Measurements from ENCODE around the gene DCST1. TPM values are rescaled to one million over a fixed set of nuclear protein-coding genes. Genes with fewer than 3 reads are reported as not detected.
A peak's percentile ranks its signal among the peaks of the same experiment; 100 is the strongest.

Gene DCST1
- total RNA-seq, 2 experiments from 2014 or later = not detected

GRCh38 chr1:155038602-155039307 is 5.1 kb downstream of the DCST1 start:
- H3K27ac Mint-ChIP-seq = no peak overlapping the region
- H3K36me3 Mint-ChIP-seq (ENCODE audit: low read depth) = no peaks in the 10 kb centered on the region
- DNase-seq = no peak
- CTCF ChIA-PET = interaction anchor here (1.0 to 12.9 kb wide), 7 partner anchors 18 to 46 kb away, joined by 3 to 205 read pairs (median 4); partner anchors contain the start of genes ADAM15 and EFNA4
- no peaks in the 10 kb centered on the region for H3K9me3 Mint-ChIP-seq (ENCODE audit: insufficient read depth)
- no peak for ATAC-seq
- H3K4me1 Mint-ChIP-seq (ENCODE audit: low read depth) = peaks cover 10% of the 10 kb centered on the region
- peaks cover 26% of the 10 kb centered on the region for H3K27me3 Mint-ChIP-seq (ENCODE audit: low read depth)
- POLR2A ChIA-PET = interaction anchor here (0.6 kb wide), 1 partner anchor 134 kb away, joined by 3 read pairs; no protein-coding TSS in a partner anchor
- H3K4me3 Mint-ChIP-seq = no peak overlapping the region

GRCh38 chr1:155039308-155039669 is 5.7 kb downstream of the DCST1 start:
- Mint-ChIP-seq H3K9me3 (ENCODE audit: insufficient read depth) (no peaks in the 10 kb centered on the region), H3K4me3 (no peak overlapping the region), H3K4me1 (ENCODE audit: low read depth) (peaks cover 10% of the 10 kb centered on the region), H3K27ac (no peak overlapping the region), H3K27me3 (ENCODE audit: low read depth) (peaks cover 21% of the 10 kb centered on the region), H3K36me3 (ENCODE audit: low read depth) (no peaks in the 10 kb centered on the region)
- CTCF ChIA-PET = interaction anchor here (1.0 to 12.9 kb wide), 4 partner anchors 18 to 46 kb away, joined by 3 to 205 read pairs (median 4); partner anchors contain the start of genes ADAM15 and EFNA4
- no peak for DNase-seq
- POLR2A ChIA-PET = interaction anchor here (0.6 kb wide), 1 partner anchor 135 kb away, joined by 3 read pairs; no protein-coding TSS in a partner anchor
- ATAC-seq = no peak

DNA sequence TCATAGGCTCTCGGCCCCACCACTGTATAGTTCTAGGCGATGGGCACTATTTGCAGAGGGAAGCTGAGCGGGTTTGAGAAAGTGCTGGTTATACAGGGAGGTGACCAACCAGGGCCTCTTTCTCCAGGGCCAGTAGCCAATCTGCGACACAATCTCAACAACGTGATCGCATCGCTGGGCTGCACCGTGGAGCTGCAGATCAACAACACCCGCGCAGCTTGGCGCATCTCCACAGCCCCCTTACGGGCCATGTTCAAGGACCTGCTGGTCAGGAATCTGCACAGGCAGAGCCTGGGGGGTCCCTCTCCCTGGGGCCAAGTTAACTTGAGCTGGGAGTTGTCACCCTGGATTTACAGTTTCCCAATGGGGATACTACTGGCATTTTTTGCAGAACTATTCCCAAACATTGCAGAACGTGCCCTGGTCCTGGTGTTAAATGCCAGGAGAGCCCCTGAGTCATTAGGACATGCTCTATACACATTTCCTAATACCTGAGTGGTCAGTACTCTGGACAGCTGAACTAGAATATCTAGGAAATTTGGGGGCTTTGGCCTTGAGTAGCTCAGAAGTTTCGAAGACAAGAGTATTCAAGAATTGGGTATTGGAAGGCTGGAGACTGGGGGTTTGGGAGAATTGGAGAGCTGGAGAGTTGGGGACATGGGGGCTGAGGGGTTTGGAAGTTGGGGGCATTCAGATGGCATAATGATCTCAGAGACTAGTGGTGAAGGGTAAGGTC is 6.9 kb downstream of the DCST1 start:
- peaks cover 21% of the 10 kb centered on the region for H3K4me1 Mint-ChIP-seq (ENCODE audit: low read depth)
- H3K27me3 Mint-ChIP-seq (ENCODE audit: low read depth) = peaks cover 20% of the 10 kb centered on the region
- DNase-seq (no peak), ATAC-seq (no peak)
- no peaks in the 10 kb centered on the region for H3K9me3 Mint-ChIP-seq (ENCODE audit: insufficient read depth)
- POLR2A ChIA-PET = no interaction called here
- no peak overlapping the region for H3K27ac Mint-ChIP-seq
- no peak overlapping the region for H3K4me3 Mint-ChIP-seq
- CTCF ChIA-PET = interaction anchor here (2.8 to 12.9 kb wide), 3 partner anchors 16 to 44 kb away, joined by 11 to 205 read pairs (median 48); partner anchors contain the start of genes ADAM15 and EFNA4
- no peaks in the 10 kb centered on the region for H3K36me3 Mint-ChIP-seq (ENCODE audit: low read depth)

DNA sequence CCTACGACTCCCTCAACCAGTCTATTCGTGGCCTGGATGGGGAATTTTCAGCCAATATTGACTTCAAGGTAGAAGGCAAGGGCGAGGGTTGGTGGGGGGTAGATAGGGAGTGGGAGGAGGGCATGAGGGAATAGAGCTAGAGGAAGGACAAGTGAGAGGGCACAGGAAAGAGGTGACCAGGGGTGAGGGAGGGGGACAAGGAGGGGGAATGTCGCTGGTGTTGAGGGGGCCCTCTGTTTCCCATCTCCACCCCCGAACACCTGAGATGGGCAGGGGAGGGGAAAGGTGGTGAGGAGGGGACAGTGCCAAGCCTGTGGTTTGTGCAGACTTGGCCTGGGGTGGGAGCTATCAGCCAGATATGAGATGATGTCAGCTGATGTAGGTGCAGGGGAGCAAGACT is 9.2 kb downstream of the DCST1 start:
- CTCF ChIA-PET = interaction anchor here (1.7 to 12.9 kb wide), 5 partner anchors 9 to 48 kb away, joined by 4 to 205 read pairs (median 14); partner anchors contain the start of genes ADAM15, DCST1, DCST2 and EFNA4
- Mint-ChIP-seq H3K36me3 (ENCODE audit: low read depth) (no peaks in the 10 kb centered on the region), H3K4me1 (ENCODE audit: low read depth) (peaks cover 23% of the 10 kb centered on the region), H3K27me3 (ENCODE audit: low read depth) (peaks cover 15% of the 10 kb centered on the region), H3K9me3 (ENCODE audit: insufficient read depth) (no peaks in the 10 kb centered on the region), H3K4me3 (no peak overlapping the region), H3K27ac (no peak overlapping the region)
- POLR2A ChIA-PET = no interaction called here
- no peak for DNase-seq
- no peak for ATAC-seq

DNA sequence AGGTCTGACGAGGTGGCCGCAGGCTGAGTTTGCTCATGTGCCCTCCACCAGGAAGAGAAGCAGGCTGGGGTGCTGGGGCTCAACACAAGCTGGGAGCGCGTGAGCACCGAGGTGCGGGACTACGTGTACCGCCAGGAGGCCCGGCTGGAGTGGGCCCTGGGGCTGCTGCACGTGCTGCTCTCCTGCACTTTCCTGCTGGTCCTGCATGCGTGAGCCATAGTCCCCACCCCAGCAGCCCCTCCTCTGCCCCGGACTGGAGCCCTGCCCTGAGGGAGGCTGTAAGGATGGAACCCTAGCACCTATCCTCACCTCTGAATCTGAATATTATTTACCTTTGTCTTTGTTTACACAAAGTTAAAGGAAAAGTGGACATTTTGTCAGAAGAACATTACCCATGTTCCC is 9.7 kb downstream of the DCST1 start:
- Mint-ChIP-seq H3K27ac (no peak overlapping the region), H3K4me1 (ENCODE audit: low read depth) (peaks cover 23% of the 10 kb centered on the region), H3K9me3 (ENCODE audit: insufficient read depth) (no peaks in the 10 kb centered on the region), H3K4me3 (no peak overlapping the region), H3K27me3 (ENCODE audit: low read depth) (peaks cover 10% of the 10 kb centered on the region), H3K36me3 (ENCODE audit: low read depth) (no peaks in the 10 kb centered on the region)
- ChIA-PET CTCF (interaction anchor here (0.7 to 12.9 kb wide), 15 partner anchors 9 to 483 kb away, joined by 3 to 205 read pairs (median 7); partner anchors contain the start of genes ADAM15, DCST1, DCST2 and EFNA4), POLR2A (interaction anchor here (0.9 kb wide), 1 partner anchor 50 kb away, joined by 3 read pairs; the partner anchor contains the start of gene LENEP)
- DNase-seq (no peak), ATAC-seq (no peak)

- ChIA-PET CTCF (interaction anchor here (0.7 to 12.9 kb wide), 16 partner anchors 10 to 484 kb away, joined by 3 to 205 read pairs (median 6); partner anchors contain the start of genes ADAM15, DCST1, DCST2 and EFNA4), POLR2A (interaction anchor here (0.9 kb wide), 1 partner anchor 50 kb away, joined by 3 read pairs; the partner anchor contains the start of gene LENEP)
- H3K27ac Mint-ChIP-seq = no peak overlapping the region
- H3K36me3 Mint-ChIP-seq (ENCODE audit: low read depth) = no peaks in the 10 kb centered on the region
- H3K9me3 Mint-ChIP-seq (ENCODE audit: insufficient read depth) = no peaks in the 10 kb centered on the region
- DNase-seq = no peak
- H3K4me3 Mint-ChIP-seq = no peak overlapping the region
- ATAC-seq = no peak
- peaks cover 19% of the 10 kb centered on the region for H3K4me1 Mint-ChIP-seq (ENCODE audit: low read depth)
- H3K27me3 Mint-ChIP-seq (ENCODE audit: low read depth) = peaks cover 6% of the 10 kb centered on the region
Observed at GRCh38 chr1:155043793-155044192, 10.2 kb downstream of the DCST1 start.

- Mint-ChIP-seq H3K4me1 (ENCODE audit: low read depth) (peaks cover 13% of the 10 kb centered on the region), H3K4me3 (no peak overlapping the region), H3K36me3 (ENCODE audit: low read depth) (no peaks in the 10 kb centered on the region), H3K27me3 (ENCODE audit: low read depth) (peaks cover 6% of the 10 kb centered on the region), H3K9me3 (ENCODE audit: insufficient read depth) (no peaks in the 10 kb centered on the region), H3K27ac (no peak overlapping the region)
- ChIA-PET POLR2A (no interaction called here), CTCF (interaction anchor here (0.9 to 12.9 kb wide), 18 partner anchors 10 to 927 kb away, joined by 3 to 205 read pairs (median 6); partner anchors contain the start of genes ADAM15, DCST1, DCST2 and EFNA4)
- ATAC-seq (no peak), DNase-seq (no peak)
Observed at GRCh38 chr1:155044365-155044764, 10.7 kb downstream of the DCST1 start.

GRCh38 chr1:155044812-155045657 is 11.4 kb downstream of the DCST1 start:
- Mint-ChIP-seq H3K4me1 (ENCODE audit: low read depth) (peaks cover 18% of the 10 kb centered on the region), H3K27me3 (ENCODE audit: low read depth) (peaks cover 6% of the 10 kb centered on the region), H3K36me3 (ENCODE audit: low read depth) (no peaks in the 10 kb centered on the region), H3K4me3 (no peak overlapping the region), H3K9me3 (ENCODE audit: insufficient read depth) (no peaks in the 10 kb centered on the region), H3K27ac (peak overlapping the region; percentile 47)
- ATAC-seq = peak; percentile 96
- DNase-seq = peak; percentile 81
- ChIA-PET CTCF (interaction anchor here (0.9 to 12.9 kb wide), 18 partner anchors 11 to 926 kb away, joined by 3 to 205 read pairs (median 6); partner anchors contain the start of genes ADAM15, DCST1, DCST2 and EFNA4), POLR2A (interaction anchor here (0.9 kb wide), 1 partner anchor 17 kb away, joined by 3 read pairs; no protein-coding TSS in a partner anchor)

DNA sequence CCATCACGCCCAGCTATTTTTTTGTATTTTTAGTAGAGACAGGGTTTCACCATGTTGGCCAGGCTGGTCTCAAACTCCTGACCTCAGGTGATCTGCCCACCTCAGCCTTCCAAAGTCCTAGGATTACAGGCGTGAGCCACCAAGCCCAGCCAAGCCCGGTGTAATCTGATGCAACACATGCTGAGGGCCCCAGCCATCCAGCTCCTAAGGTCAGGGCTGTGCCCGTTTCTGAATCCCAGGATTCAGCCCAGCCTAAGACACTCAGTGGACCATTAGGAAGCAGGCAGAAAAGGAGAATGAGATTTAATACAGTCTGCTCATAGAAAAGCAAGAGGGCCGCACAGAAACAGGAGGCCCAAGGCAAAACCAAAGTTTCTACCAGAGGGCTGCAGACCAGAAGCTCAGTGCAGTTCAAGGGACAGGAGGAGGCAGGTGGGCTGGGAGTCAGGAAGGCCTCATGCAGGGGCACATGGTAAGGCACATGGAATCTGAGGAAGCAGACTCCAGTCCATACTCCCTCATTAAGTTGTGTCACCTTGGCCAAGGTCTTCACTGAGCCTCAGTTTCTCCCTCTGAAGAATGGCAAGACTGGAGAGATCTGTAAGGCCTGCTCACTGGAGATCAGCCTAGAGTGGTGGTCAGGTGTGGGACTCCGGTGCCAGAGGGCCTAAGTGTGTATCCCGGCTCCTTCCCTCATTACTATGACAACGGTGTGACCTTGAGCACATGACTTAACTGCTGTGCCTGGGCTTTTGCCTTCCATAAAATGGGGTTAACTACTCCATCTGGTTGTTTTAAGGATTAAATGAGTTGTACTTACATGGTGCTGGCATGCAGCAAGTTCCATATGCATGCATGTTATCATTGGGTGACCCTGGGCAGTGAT is 15.1 kb downstream of the DCST1 start:
- no peak for ATAC-seq
- peaks cover 44% of the 10 kb centered on the region for H3K4me1 Mint-ChIP-seq (ENCODE audit: low read depth)
- no peak overlapping the region for H3K4me3 Mint-ChIP-seq
- DNase-seq = no peak
- H3K36me3 Mint-ChIP-seq (ENCODE audit: low read depth) = no peaks in the 10 kb centered on the region
- no peak overlapping the region for H3K27ac Mint-ChIP-seq
- CTCF ChIA-PET = interaction anchor here (0.8 to 12.9 kb wide), 4 partner anchors 8 to 66 kb away, joined by 3 to 205 read pairs (median 36); partner anchors contain the start of genes ADAM15, EFNA4 and FLAD1
- H3K27me3 Mint-ChIP-seq (ENCODE audit: low read depth) = peaks cover 3% of the 10 kb centered on the region
- POLR2A ChIA-PET = no interaction called here
- H3K9me3 Mint-ChIP-seq (ENCODE audit: insufficient read depth) = no peaks in the 10 kb centered on the region
